RWPE2 (cell line): ENCODE data around the gene TUFT1.

Experiments used
- ATAC-seq: fragments of 200-7000 bp; cut with Tn5 transposase; 3 replicates; pipeline ENCODE4 v1.9.1; 2021; ENCODE audit warnings: low read depth
- DNase-seq: peaks from one replicate; pipeline ENCODE4 v3.0.0-alpha.2; 2020; ENCODE audit warnings: low spot score
- H3K27ac ChIP-seq: fragments of 450-650 bp; 2 replicates; pipeline ENCODE4 v1.5.1; 2017; ENCODE audit warnings: mild to moderate bottlenecking; ENCODE audit not compliant: poor library complexity, severe bottlenecking
- H3K27me3 ChIP-seq: fragments of 250-450 bp; sonication (Bioruptor Pico); 2 replicates; pipeline ENCODE4 v1.5.1; 2021; ENCODE audit warnings: mild to moderate bottlenecking, moderate library complexity; ENCODE audit not compliant: insufficient read depth, poor library complexity, severe bottlenecking
- H3K36me3 ChIP-seq: fragments of 250-450 bp; sonication (Bioruptor Pico); 2 replicates; pipeline ENCODE4 v1.5.1; 2020; ENCODE audit warnings: low read depth, mild to moderate bottlenecking, moderate library complexity
- H3K4me1 ChIP-seq: fragments of 250-450 bp; sonication (Bioruptor Pico); 2 replicates; pipeline ENCODE4 v1.5.1; 2021; ENCODE audit warnings: mild to moderate bottlenecking, moderate library complexity; ENCODE audit not compliant: insufficient read depth, poor library complexity, severe bottlenecking
- H3K4me3 ChIP-seq: fragments of 250-450 bp; sonication (Bioruptor Pico); 2 replicates; pipeline ENCODE4 v1.5.1; 2021; ENCODE audit warnings: mild to moderate bottlenecking, moderate library complexity; ENCODE audit not compliant: severe bottlenecking
- H3K9me3 ChIP-seq: fragments of 250-450 bp; sonication (Bioruptor Pico); 2 replicates; pipeline ENCODE4 v1.5.1; 2021; ENCODE audit warnings: mild to moderate bottlenecking, moderate library complexity; ENCODE audit not compliant: severe bottlenecking
- TF ChIP-seq, protein P1 (sequence below): fragments of 450-650 bp; IDR thresholded peaks from one replicate; pipeline ENCODE4 v1.5.1; 2017; ENCODE audit warnings: mild to moderate bottlenecking, moderate library complexity; ENCODE audit not compliant: poor library complexity, severe bottlenecking

Gene TUFT1

DNA sequence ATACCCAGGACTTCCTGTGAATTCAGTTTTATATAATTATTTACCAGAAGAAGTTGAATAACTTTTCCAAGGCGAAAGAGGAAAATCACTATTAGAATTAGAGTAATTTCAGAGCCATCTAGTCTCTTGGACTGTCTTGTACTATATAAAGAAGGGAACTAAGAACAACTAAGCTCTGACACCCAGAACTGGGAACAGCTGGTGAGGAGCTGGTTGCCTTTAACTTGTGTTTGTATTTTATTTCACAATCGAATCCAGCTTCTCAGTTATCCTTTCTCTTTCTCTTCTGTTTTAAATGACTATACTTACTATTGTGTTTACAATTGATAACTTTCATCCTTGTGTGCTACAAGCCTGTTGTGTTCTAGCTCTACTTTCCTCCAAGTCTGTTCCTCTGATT is 80.2 kb downstream of the TUFT1 start:
- Histone ChIP-seq H3K36me3 (peaks cover 9% of the 10 kb centered on the region; the same call in 1 of the 2 replicates), H3K4me3 (no peak overlapping the region), H3K9me3 (no peaks in the 10 kb centered on the region), H3K27ac (no peak overlapping the region), H3K4me1 (peaks cover 37% of the 10 kb centered on the region), H3K27me3 (no peaks in the 10 kb centered on the region)
- DNase-seq (no peak), ATAC-seq (no peak)
- TF ChIP-seq, protein P1, sequence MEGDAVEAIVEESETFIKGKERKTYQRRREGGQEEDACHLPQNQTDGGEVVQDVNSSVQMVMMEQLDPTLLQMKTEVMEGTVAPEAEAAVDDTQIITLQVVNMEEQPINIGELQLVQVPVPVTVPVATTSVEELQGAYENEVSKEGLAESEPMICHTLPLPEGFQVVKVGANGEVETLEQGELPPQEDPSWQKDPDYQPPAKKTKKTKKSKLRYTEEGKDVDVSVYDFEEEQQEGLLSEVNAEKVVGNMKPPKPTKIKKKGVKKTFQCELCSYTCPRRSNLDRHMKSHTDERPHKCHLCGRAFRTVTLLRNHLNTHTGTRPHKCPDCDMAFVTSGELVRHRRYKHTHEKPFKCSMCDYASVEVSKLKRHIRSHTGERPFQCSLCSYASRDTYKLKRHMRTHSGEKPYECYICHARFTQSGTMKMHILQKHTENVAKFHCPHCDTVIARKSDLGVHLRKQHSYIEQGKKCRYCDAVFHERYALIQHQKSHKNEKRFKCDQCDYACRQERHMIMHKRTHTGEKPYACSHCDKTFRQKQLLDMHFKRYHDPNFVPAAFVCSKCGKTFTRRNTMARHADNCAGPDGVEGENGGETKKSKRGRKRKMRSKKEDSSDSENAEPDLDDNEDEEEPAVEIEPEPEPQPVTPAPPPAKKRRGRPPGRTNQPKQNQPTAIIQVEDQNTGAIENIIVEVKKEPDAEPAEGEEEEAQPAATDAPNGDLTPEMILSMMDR, result no peak

DNA sequence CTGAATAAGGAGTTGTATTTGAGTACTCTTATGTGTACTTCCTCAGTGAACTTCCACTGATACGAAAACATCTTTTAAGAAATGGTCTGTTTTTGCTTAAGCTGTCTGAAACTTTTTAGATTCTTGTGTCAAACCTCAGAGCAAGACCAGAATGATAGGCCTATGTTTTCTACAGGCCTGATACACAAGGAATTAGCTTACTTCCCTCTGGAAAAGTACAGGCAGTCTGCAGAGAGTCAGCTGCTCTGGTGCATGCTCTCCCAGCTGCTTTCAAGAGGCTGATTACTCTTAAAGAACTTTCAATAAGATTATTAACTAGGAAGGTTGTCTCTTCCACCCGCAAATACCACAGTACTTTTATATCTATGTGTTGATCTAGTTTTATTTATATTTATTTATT is 81.2 kb downstream of the TUFT1 start:
- Histone ChIP-seq H3K27ac (no peak overlapping the region), H3K4me1 (peaks cover 26% of the 10 kb centered on the region), H3K4me3 (no peak overlapping the region), H3K27me3 (no peaks in the 10 kb centered on the region), H3K36me3 (peaks cover 9% of the 10 kb centered on the region; the same call in 1 of the 2 replicates), H3K9me3 (no peaks in the 10 kb centered on the region)
- ATAC-seq (no peak), DNase-seq (no peak)
- TF ChIP-seq, protein P1, result no peak

DNA sequence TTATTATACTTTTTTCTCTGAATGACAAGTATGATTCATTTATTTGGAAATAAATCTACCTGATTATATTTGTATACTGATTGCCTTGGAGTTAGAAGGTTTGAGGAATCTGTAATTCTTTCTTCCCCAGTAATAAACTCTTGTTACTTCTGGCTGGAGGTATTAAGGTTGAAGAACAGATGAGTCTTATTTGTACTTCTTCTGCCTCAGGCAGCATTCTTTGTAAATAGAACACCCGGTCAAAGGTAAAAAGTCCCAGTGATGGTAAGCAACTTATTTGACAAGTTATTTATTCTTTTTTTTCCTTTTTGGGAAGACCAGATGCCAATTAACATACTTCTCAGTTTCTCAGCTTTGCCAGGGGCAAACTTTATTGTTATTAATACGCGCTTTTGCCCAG is 84.7 kb downstream of the TUFT1 start:
- TF ChIP-seq, protein P1, result no peak
- ATAC-seq (no peak), DNase-seq (no peak)
- Histone ChIP-seq H3K27me3 (no peaks in the 10 kb centered on the region), H3K27ac (no peak overlapping the region), H3K9me3 (no peaks in the 10 kb centered on the region), H3K36me3 (peaks cover 14% of the 10 kb centered on the region), H3K4me3 (no peak overlapping the region), H3K4me1 (peaks cover 5% of the 10 kb centered on the region)

DNA sequence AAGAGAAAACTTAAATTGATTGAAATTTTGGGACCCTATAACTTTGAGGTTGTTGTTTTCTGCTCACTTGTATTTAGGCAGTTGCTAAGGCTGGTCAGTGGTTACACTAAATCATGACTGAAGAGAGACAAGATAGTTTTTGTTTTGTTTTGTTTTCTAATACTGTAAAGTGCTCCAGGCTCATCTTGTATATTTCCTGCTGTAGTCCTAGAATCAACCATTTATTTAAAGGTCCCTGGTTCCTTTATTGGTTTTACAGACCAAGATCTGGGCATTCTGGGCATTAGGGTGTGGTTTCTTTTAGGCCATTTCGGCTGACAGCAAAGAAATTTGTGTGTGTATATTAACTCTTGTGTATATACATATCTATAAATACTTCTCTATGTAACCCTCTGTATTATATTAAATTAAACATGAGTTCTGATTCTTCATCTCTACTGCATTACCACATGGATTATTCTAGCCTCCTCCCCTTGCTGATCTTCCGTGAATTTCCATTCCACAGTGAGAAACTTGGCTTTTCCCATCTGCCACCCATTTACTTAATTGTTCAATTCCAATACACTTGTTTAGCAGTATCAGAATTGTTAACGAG is 86.7 kb downstream of the TUFT1 start:
- DNase-seq (no peak), ATAC-seq (no peak)
- H3K9me3 ChIP-seq, result no peaks in the 10 kb centered on the region
- no peak overlapping the region for H3K27ac ChIP-seq
- no peak overlapping the region for H3K4me3 ChIP-seq
- peaks cover 9% of the 10 kb centered on the region for H3K36me3 ChIP-seq
- H3K27me3 ChIP-seq, result no peaks in the 10 kb centered on the region
- TF ChIP-seq, protein P1, result no peak
- H3K4me1 ChIP-seq, result no peaks in the 10 kb centered on the region

DNA sequence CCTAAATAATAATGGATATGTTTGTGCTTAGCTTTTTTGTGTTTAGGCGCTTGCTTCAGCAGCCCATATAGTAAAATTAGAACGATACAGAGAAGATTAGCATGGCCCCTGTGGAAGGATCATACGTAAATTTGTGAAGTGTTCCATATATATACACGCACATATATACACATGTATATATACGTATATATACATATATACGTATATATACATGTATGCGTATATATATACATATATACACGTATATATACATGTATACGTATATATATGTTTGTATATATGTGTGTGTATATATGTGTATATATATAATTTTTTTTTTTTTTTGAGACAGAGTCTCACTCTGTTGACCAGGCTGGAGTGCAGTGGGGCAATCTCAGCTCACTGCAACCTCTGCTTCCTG is 89.2 kb downstream of the TUFT1 start:
- Histone ChIP-seq H3K4me3 (no peak overlapping the region), H3K27me3 (no peaks in the 10 kb centered on the region), H3K9me3 (no peaks in the 10 kb centered on the region), H3K36me3 (peaks cover 9% of the 10 kb centered on the region), H3K4me1 (no peaks in the 10 kb centered on the region), H3K27ac (no peak overlapping the region)
- DNase-seq (no peak), ATAC-seq (no peak)
- TF ChIP-seq, protein P1, result no peak
